Liver (tissue), 9 donors: ENCODE results near the gene RNF151. TPM values are rescaled to one million over a fixed set of nuclear protein-coding genes. Genes with fewer than 3 reads are reported as not detected.

Source experiments
- DNase-seq: peaks from one replicate; pipeline ENCODE4 v3.0.0-alpha.2; 2017; ENCODE audit warnings: low spot score
- H3K27ac ChIP-seq, 2 donors: one replicate each; pipeline ENCODE4 v1.7.0; 2013; ENCODE audit warnings: inconsistent platforms in 2 of 2, low read length in 2 of 2, control low read depth in 1 of 2, low read depth in 1 of 2, mild to moderate bottlenecking in 1 of 2
- H3K27me3 ChIP-seq, 4 donors: one replicate each; pipeline versions ENCODE4 v1.6.1 to v1.7.0; 2013; ENCODE audit warnings: low read length in 3 of 4, inconsistent platforms in 1 of 4, mild to moderate bottlenecking in 1 of 4, moderate library complexity in 1 of 4; ENCODE audit not compliant: control insufficient read depth in 4 of 4, insufficient read depth in 4 of 4
- H3K36me3 ChIP-seq, 4 donors: one replicate each; pipeline versions ENCODE4 v1.6.1 to v1.7.0; 2013; ENCODE audit warnings: low read length in 3 of 4, mild to moderate bottlenecking in 3 of 4, low read depth in 1 of 4, moderate library complexity in 1 of 4; ENCODE audit not compliant: control insufficient read depth in 4 of 4, insufficient read depth in 3 of 4
- H3K4me1 ChIP-seq, 4 donors: one replicate each; pipeline versions ENCODE4 v1.6.1 to v1.7.0; 2013; ENCODE audit warnings: low read length in 3 of 4, mild to moderate bottlenecking in 3 of 4, moderate library complexity in 1 of 4; ENCODE audit not compliant: control insufficient read depth in 4 of 4, insufficient read depth in 4 of 4
- H3K4me3 ChIP-seq, 3 donors: one replicate each; pipeline versions ENCODE4 v1.6.1 to v1.7.0; 2013; ENCODE audit warnings: low read length in 3 of 3, control low read depth in 1 of 3, low read depth in 1 of 3, mild to moderate bottlenecking in 1 of 3
- H3K9ac ChIP-seq, 2 donors: one replicate each; pipeline ENCODE4 v1.7.0; 2013; ENCODE audit warnings: low read length in 2 of 2, mild to moderate bottlenecking in 2 of 2, moderate library complexity in 2 of 2, control low read depth in 1 of 2, low read depth in 1 of 2
- H3K9me3 ChIP-seq, 4 donors: one replicate each; pipeline versions ENCODE4 v1.6.1 to v1.7.0; 2013; ENCODE audit warnings: low read length in 3 of 4; ENCODE audit not compliant: control insufficient read depth in 4 of 4
- EGR1 ChIP-seq, 2 donors: IDR thresholded peaks; 2 replicates each; pipeline ENCODE4 v1.6.1; 2016 to 2018; ENCODE audit warnings: antibody characterized with exemption in 2 of 2, low read depth in 2 of 2
- FOXA2 ChIP-seq: IDR thresholded peaks from 2 replicates; pipeline ENCODE4 v1.6.1; 2016; ENCODE audit warnings: antibody characterized with exemption
- GABPA ChIP-seq, 2 donors: IDR thresholded peaks in 1 of 2; conservative IDR thresholded peaks in 1 of 2; 2 replicates each; pipeline ENCODE4 v1.6.1; 2016; ENCODE audit warnings: antibody characterized with exemption in 2 of 2, mild to moderate bottlenecking in 1 of 2, moderate library complexity in 1 of 2
- HNF4G ChIP-seq: IDR thresholded peaks from 2 replicates; pipeline ENCODE4 v1.6.1; 2016; ENCODE audit warnings: antibody characterized with exemption
- JUND ChIP-seq, 2 donors: IDR thresholded peaks; 2 replicates each; pipeline ENCODE4 v1.6.1; 2016; ENCODE audit warnings: antibody characterized with exemption in 2 of 2
- NR2F2 ChIP-seq: IDR thresholded peaks from 2 replicates; pipeline ENCODE4 v1.6.1; 2016; ENCODE audit warnings: antibody characterized with exemption
- RAD21 ChIP-seq, 2 donors: IDR thresholded peaks; 2 replicates each; pipeline ENCODE4 v1.6.1; 2016; ENCODE audit warnings: antibody characterized with exemption in 2 of 2, mild to moderate bottlenecking in 2 of 2
- TAF1 ChIP-seq: conservative IDR thresholded peaks from 2 replicates; pipeline ENCODE4 v1.6.1; 2016; ENCODE audit warnings: antibody characterized with exemption, mild to moderate bottlenecking
- WGBS: extraction: QIAGEN DNeasy Blood & Tissue Kit; methylation state at CpG from one replicate; pipeline ENCODE4 v1.1.7; 2013; 5-methylcytosine and 5-hydroxymethylcytosine counted together
- polyA plus RNA-seq, 2 donors: library from polyadenylated mRNA; stranded (reverse) in 1 of 2; unstranded in 1 of 2; fragments of 200-250 nt in 1 of 2; fragments of >200 nt in 1 of 2; fragmentation: Nextera tagmentation in 1 of 2; extraction: Ambion mirVana in 1 of 2; gene quantifications; one replicate each; pipeline versions ENCODE4 v1.2.1 to v1.2.3, GENCODE V29; 2013 to 2015
- total RNA-seq, 2 donors: library from RNA; depleted of rRNA; stranded (reverse); fragments of >200 nt; gene quantifications; one replicate each; pipeline ENCODE4 v1.2.3, GENCODE V29; 2014
- TF ChIP-seq, protein P1 (sequence below): fragments of 150-350 bp; IDR thresholded peaks from 2 replicates; pipeline ENCODE4 v1.5.1; 2017; ENCODE audit warnings: improper control_type of control experiment, low read depth, low read length; ENCODE audit not compliant: missing input control
- TF ChIP-seq, protein P2 (sequence below): IDR thresholded peaks from 2 replicates; pipeline ENCODE4 v1.6.1; 2016; ENCODE audit warnings: antibody characterized with exemption
- donor health status: healthy.
- donor health status: healthy.
- donor health status: healthy.
- donor health status: healthy.
- donor health status: healthy.

RNF151 gene
- total and polyA plus RNA-seq, 4 donors = not detected

DNA sequence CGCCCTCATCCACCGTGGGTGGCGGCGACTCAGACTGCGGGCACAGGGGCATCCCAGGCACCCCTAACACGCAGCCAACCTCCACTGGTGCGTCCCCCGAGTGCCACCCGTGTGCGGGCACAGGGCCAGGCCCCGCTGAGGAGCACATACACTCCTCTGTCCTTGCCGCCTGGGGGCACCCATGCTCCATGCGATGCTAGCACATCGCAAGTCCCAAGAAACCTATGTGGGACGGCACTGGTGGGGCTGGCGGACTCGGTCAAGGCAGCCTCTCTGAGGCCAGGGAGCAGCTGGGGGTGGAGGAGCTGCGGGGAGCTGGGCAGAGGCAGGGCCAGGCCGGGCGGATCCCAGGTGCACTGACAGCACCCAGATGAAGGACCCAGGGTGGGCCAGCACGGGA, 39.0 kb downstream of the RNF151 start:
- Histone ChIP-seq H3K4me3 (no peak overlapping the region), H3K27ac (no peak overlapping the region), H3K9me3 (no peaks in the 10 kb centered on the region), H3K27me3 (no peaks in the 10 kb centered on the region), H3K9ac (no peak overlapping the region), H3K4me1 (peaks cover 36 to 59% (median 53%) of the 10 kb centered on the region in 4 donors), H3K36me3 (peaks cover 13 to 27% (median 13%) of the 10 kb centered on the region in 4 donors)
- DNase-seq = no peak
- no peak for TF ChIP-seq TAF1
- no peak for TF ChIP-seq HNF4G
- TF ChIP-seq, protein P1, sequence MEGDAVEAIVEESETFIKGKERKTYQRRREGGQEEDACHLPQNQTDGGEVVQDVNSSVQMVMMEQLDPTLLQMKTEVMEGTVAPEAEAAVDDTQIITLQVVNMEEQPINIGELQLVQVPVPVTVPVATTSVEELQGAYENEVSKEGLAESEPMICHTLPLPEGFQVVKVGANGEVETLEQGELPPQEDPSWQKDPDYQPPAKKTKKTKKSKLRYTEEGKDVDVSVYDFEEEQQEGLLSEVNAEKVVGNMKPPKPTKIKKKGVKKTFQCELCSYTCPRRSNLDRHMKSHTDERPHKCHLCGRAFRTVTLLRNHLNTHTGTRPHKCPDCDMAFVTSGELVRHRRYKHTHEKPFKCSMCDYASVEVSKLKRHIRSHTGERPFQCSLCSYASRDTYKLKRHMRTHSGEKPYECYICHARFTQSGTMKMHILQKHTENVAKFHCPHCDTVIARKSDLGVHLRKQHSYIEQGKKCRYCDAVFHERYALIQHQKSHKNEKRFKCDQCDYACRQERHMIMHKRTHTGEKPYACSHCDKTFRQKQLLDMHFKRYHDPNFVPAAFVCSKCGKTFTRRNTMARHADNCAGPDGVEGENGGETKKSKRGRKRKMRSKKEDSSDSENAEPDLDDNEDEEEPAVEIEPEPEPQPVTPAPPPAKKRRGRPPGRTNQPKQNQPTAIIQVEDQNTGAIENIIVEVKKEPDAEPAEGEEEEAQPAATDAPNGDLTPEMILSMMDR = no peak
- TF ChIP-seq GABPA (IDR thresholded peaks at IDR 0.05 in 1 of 2, conservative IDR thresholded peaks at IDR 0.05 in 1 of 2) = no peak
- WGBS = 83% methylated on average over 21 of the region's 21 CpGs

DNA sequence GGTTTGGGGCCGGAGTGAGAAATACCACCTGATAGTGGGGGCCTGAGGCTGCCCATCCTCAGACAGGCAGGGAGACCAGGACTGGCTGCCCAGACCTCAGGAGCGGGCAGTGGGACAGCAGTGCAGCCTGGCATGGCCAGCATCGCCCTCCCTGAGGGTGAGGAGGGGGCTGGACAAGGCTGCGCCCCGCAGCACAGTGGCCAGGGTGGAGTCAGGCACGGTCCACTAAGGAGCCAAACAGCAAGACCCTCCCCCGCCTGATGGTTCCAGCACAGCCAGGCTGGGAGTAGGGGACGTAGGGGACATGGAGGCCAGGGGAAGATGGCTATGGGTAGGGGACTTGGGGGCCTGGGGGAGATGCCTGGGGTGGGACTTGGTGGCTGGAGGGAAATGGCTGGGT, 39.7 kb downstream of the RNF151 start:
- 94% methylated on average over 8 of the region's 8 CpGs for WGBS

DNA sequence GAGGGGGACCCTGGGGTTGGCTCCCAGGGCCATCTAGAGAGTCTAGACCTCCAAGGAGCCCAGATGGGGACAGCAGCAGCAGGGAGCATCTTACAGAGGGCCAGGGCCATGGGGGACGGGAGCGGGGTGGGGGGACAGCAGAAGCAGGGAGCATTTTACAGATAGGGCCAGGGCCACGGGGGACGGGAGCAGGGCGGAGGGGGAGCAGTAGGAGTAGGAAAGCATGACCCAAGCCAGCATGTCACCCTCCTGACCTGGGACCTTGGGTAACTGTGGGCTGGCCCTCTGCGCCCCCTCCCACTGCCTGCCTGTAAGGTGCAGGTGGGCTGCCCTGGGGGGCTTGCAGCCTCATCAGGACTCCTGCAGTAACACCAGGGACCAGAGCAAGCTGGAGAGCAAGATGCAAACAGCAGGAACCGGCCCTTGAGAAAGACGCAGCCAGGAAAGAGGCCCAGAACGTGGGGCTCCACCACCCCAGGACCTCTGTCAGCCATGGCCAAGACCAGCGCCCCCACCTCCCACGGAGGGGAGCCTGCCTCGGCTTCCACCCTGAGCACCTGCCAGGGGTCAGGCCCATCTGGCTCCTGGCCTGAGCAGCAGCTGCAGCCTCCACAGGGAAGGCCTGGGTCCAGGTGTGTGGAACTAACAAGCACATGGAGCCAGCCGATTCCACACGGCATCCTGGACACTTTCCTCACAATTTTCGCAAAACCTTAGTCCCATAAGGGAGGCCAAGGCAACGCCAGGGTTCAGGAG, 40.6 kb downstream of the RNF151 start:
- 73% methylated on average over 16 of the region's 16 CpGs for WGBS
- DNase-seq = no peak

More for the DNA sequence above, 39.7 kb downstream of the RNF151 start:
- H3K4me1 ChIP-seq = peaks cover 36 to 59% (median 53%) of the 10 kb centered on the region in 4 donors
- no peak for DNase-seq
- no peaks in the 10 kb centered on the region for H3K9me3 ChIP-seq
- H3K27me3 ChIP-seq = no peaks in the 10 kb centered on the region
- H3K27ac ChIP-seq = no peak overlapping the region
- H3K36me3 ChIP-seq = peaks cover 8 to 20% (median 10%) of the 10 kb centered on the region in 4 donors
- H3K9ac ChIP-seq = no peak overlapping the region
- H3K4me3 ChIP-seq = no peak overlapping the region
- TF ChIP-seq RAD21 (IDR thresholded peaks at IDR 0.05) (no peak), GABPA (IDR thresholded peaks at IDR 0.05 in 1 of 2, conservative IDR thresholded peaks at IDR 0.05 in 1 of 2) (no peak)

More for the DNA sequence above, 40.6 kb downstream of the RNF151 start:
- Histone ChIP-seq H3K9me3 (no peaks in the 10 kb centered on the region), H3K36me3 (peaks cover under 1 to 11% (median 2%) of the 10 kb centered on the region in 4 donors), H3K27me3 (no peaks in the 10 kb centered on the region), H3K4me3 (no peak overlapping the region), H3K4me1 (peaks cover 36 to 59% (median 53%) of the 10 kb centered on the region in 4 donors), H3K27ac (peak overlapping the region; percentile 23 to 60), H3K9ac (peak overlapping the region in 1 of 2 donors; percentile 5)
- TF ChIP-seq JUND (IDR thresholded peaks at IDR 0.05) = no peak
- TF ChIP-seq NR2F2 = no peak
- no peak for TF ChIP-seq EGR1 (IDR thresholded peaks at IDR 0.05; ENCODE audit: low read depth in 2 of 2)
- no peak for TF ChIP-seq HNF4G
- TF ChIP-seq FOXA2 = no peak
- TF ChIP-seq, protein P2, sequence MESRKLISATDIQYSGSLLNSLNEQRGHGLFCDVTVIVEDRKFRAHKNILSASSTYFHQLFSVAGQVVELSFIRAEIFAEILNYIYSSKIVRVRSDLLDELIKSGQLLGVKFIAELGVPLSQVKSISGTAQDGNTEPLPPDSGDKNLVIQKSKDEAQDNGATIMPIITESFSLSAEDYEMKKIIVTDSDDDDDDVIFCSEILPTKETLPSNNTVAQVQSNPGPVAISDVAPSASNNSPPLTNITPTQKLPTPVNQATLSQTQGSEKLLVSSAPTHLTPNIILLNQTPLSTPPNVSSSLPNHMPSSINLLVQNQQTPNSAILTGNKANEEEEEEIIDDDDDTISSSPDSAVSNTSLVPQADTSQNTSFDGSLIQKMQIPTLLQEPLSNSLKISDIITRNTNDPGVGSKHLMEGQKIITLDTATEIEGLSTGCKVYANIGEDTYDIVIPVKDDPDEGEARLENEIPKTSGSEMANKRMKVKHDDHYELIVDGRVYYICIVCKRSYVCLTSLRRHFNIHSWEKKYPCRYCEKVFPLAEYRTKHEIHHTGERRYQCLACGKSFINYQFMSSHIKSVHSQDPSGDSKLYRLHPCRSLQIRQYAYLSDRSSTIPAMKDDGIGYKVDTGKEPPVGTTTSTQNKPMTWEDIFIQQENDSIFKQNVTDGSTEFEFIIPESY = no peak
